ENCODE measurements around the gene SDK2.

Gene SDK2

GRCh38 chr17:73519714-73520368 lies 124.4 kb downstream of the SDK2 start:
- TF ChIP-seq, protein P1, sequence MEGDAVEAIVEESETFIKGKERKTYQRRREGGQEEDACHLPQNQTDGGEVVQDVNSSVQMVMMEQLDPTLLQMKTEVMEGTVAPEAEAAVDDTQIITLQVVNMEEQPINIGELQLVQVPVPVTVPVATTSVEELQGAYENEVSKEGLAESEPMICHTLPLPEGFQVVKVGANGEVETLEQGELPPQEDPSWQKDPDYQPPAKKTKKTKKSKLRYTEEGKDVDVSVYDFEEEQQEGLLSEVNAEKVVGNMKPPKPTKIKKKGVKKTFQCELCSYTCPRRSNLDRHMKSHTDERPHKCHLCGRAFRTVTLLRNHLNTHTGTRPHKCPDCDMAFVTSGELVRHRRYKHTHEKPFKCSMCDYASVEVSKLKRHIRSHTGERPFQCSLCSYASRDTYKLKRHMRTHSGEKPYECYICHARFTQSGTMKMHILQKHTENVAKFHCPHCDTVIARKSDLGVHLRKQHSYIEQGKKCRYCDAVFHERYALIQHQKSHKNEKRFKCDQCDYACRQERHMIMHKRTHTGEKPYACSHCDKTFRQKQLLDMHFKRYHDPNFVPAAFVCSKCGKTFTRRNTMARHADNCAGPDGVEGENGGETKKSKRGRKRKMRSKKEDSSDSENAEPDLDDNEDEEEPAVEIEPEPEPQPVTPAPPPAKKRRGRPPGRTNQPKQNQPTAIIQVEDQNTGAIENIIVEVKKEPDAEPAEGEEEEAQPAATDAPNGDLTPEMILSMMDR (IDR thresholded peaks at IDR 0.05; ENCODE audit: borderline replicate concordance, control extremely low read depth, extremely low read depth, insufficient read depth, missing control alignments) = no peak
- in situ Hi-C loops (cut with MboI; ENCODE audit: low sequenced_read_pairs, unreplicated experiment) = no loop called here

DNA sequence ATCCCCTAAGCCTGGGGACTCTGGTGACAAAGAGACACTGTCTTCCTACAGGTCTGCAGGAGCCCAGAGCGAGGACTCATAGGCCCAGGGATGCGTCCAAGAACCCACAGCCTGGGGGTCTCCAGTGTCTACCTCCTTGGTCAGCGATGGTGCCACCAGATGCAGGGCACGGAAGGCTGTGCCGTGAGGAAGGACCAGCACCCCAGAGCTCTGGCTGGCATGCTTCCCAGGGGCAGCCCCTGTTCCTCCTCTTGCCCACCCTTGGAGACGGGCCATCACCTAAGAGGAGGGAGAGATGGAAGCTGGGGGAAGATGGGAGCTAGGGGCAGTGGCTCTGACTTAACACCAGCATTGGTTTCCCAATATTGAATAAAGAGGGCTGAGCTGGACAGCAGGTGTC lies 125.2 kb downstream of the SDK2 start:
- TF ChIP-seq, protein P1 (IDR thresholded peaks at IDR 0.05; ENCODE audit: borderline replicate concordance, control extremely low read depth, extremely low read depth, insufficient read depth, missing control alignments) = no peak
- in situ Hi-C loops (cut with MboI; ENCODE audit: low sequenced_read_pairs, unreplicated experiment) = no loop called here

More at GRCh38 chr17:73519714-73520368, 124.4 kb downstream of the SDK2 start:
- no peak for DNase-seq (ENCODE audit: low spot score)

GRCh38 chr17:73516431-73516830 lies 127.8 kb downstream of the SDK2 start:
- in situ Hi-C loops (cut with MboI; ENCODE audit: low sequenced_read_pairs, unreplicated experiment) = no loop called here
- TF ChIP-seq, protein P1 (IDR thresholded peaks at IDR 0.05; ENCODE audit: borderline replicate concordance, control extremely low read depth, extremely low read depth, insufficient read depth, missing control alignments) = no peak
- DNase-seq (ENCODE audit: low spot score) = no peak

More for the DNA sequence above, 125.2 kb downstream of the SDK2 start:
- no peak for DNase-seq (ENCODE audit: low spot score)

DNA sequence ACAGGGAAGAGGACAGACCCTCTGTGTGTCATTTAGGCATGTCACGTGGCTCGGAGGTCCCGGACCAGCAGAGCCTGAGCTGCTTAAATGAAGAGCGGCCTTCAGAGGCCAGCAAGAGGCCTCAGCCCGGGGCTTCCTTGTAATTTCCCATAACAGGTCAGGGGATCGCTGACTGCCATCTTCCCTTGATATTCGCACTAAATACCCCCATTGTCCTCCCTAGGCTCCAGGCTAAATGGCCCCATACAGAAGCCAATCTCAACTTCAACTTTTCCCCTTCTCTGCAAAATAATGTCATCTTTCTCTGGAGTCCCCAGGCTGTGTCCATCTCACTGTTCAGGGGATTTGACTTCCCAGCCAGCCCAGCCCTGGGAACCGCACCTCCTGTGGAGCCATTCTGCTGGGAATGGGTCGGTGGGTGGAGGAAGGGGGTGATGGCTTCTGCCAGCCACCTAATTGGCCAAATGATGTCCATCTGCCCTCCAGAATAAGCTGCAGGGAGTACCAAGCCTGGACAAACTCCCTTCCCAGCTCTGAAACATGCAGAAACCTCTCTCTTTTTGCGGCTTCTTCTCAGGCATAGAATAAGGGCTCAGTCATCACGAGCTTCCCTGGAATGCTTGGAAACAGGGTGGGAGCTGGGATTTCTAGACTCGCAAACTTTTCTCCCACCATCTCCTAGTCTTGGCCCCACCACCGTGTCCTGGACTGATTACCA lies 129.9 kb downstream of the SDK2 start:
- DNase-seq (ENCODE audit: low spot score) = no peak
- in situ Hi-C loops (cut with MboI; ENCODE audit: low sequenced_read_pairs, unreplicated experiment) = no loop called here
- TF ChIP-seq, protein P1 (IDR thresholded peaks at IDR 0.05; ENCODE audit: borderline replicate concordance, control extremely low read depth, extremely low read depth, insufficient read depth, missing control alignments) = no peak

DNA sequence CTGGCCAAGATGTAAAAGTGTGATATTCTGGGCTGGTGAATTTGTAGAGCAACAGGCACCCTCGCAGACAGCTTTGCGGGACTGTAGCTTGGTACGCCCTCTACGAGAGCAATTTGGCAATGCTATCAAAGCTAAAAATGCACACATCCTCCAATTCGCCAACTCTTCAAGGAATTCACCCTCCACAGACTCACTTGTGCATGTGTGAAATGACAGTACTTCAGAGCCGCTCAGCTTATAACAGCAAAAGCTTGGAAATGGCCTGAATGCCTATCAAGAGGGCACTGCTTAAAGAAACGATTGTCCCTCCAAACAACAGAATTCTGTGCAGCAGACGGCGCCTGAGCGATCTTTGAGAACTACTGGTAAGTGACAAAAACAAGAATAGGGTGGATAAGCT lies 130.8 kb downstream of the SDK2 start:
- in situ Hi-C loops (cut with MboI; ENCODE audit: low sequenced_read_pairs, unreplicated experiment) = no loop called here
- no peak for DNase-seq (ENCODE audit: low spot score)
- TF ChIP-seq, protein P1 (IDR thresholded peaks at IDR 0.05; ENCODE audit: borderline replicate concordance, control extremely low read depth, extremely low read depth, insufficient read depth, missing control alignments) = no peak

DNA sequence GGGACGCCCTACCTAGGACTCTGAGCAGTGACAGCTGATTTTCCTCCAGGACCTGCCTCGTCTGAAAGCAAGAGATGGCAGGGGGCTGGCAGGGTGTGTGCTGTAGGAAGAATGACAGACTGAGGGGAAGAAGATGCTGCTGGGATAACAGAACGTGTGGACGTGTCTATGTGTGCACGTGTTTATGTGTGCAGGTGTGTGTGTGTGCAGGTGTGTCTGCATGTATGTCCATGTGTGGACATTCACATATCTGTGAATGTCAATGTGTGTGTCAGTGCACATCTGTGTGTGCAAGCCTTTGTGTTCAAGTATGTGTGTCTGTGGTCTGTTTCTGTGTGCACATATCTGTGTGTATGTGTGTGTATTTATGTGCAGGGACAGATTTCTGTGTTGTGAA lies 132.5 kb downstream of the SDK2 start:
- DNase-seq (ENCODE audit: low spot score) = no peak
- in situ Hi-C loops (cut with MboI; ENCODE audit: low sequenced_read_pairs, unreplicated experiment) = no loop called here
- TF ChIP-seq, protein P1 (IDR thresholded peaks at IDR 0.05; ENCODE audit: borderline replicate concordance, control extremely low read depth, extremely low read depth, insufficient read depth, missing control alignments) = no peak
